ENCODE data around the gene ITGB5. TPM values are rescaled to one million over a fixed set of nuclear protein-coding genes. Genes with fewer than 3 reads are reported as not detected.
A peak's percentile ranks its signal among the peaks of the same experiment; 100 is the strongest.

Gene ITGB5
- total RNA-seq, 5 donors from 2014 or later (not counting 1 experiment from before 2014, with no cell fraction given), result 1.2 to 2.5 (median 1.7) TPM

- H3K4me3 ChIP-seq (ENCODE audit: control insufficient read depth in 1 of 2, extremely low read depth in 1 of 2, low read length in 1 of 2), result no peak overlapping the region
- peaks cover 0 to 7% of the 10 kb centered on the region in 2 experiments for H3K4me1 ChIP-seq (ENCODE audit: control insufficient read depth in 1 of 2, extremely low read depth in 1 of 2, insufficient read depth in 2 of 2, low read length in 2 of 2)
- Mint-ChIP-seq H3K9me3 (no peaks in the 10 kb centered on the region), H3K4me1 (peaks cover 4 to 7% (median 6%) of the 10 kb centered on the region in 3 donors), H3K27me3 (peaks cover 0 to 6% of the 10 kb centered on the region in 2 donors), H3K36me3 (no peaks in the 10 kb centered on the region), H3K27ac (no peak overlapping the region), H3K4me3 (no peak overlapping the region)
- peaks cover 0 to 26% of the 10 kb centered on the region in 2 experiments for H3K27me3 ChIP-seq (replicated peaks in 1 of 2; ENCODE audit: control insufficient read depth in 2 of 2, extremely low read depth in 1 of 2, insufficient read depth in 2 of 2, low read length in 1 of 2)
- no peaks in the 10 kb centered on the region for H3K36me3 ChIP-seq (ENCODE audit: control insufficient read depth in 2 of 2, extremely low read depth in 1 of 2, insufficient read depth in 1 of 2, low read length in 1 of 2)
- ChIA-PET POLR2A (no interaction called here), CTCF (interaction anchor here in 1 of 2 donors (6.6 kb wide), 1 partner anchor 138 kb away, joined by 89 read pairs; no protein-coding TSS in a partner anchor)
- H3K9me3 ChIP-seq, result no peaks in the 10 kb centered on the region
- DNase-seq, result no peak
- no peak for ATAC-seq (replicated peaks in 1 of 4)
- 84% methylated on average over 9 of the region's 15 CpGs for WGBS (ENCODE audit: insufficient coverage)
- H3K27ac ChIP-seq (ENCODE audit: low read length), result no peak overlapping the region
Measured at GRCh38 chr3:124763644-124764358, 123.4 kb downstream of the ITGB5 start.

- Mint-ChIP-seq H3K4me3 (no peak overlapping the region), H3K36me3 (no peaks in the 10 kb centered on the region), H3K27ac (no peak overlapping the region), H3K4me1 (peaks cover 4 to 7% (median 6%) of the 10 kb centered on the region in 3 donors), H3K27me3 (peaks cover 0 to 6% of the 10 kb centered on the region in 2 donors), H3K9me3 (no peaks in the 10 kb centered on the region)
- Histone ChIP-seq H3K4me3 (ENCODE audit: control insufficient read depth in 1 of 2, extremely low read depth in 1 of 2, low read length in 1 of 2) (no peak overlapping the region), H3K27me3 (replicated peaks in 1 of 2; ENCODE audit: control insufficient read depth in 2 of 2, extremely low read depth in 1 of 2, insufficient read depth in 2 of 2, low read length in 1 of 2) (peaks cover 0 to 26% of the 10 kb centered on the region in 2 experiments), H3K27ac (ENCODE audit: low read length) (no peak overlapping the region), H3K36me3 (ENCODE audit: control insufficient read depth in 2 of 2, extremely low read depth in 1 of 2, insufficient read depth in 1 of 2, low read length in 1 of 2) (no peaks in the 10 kb centered on the region), H3K4me1 (ENCODE audit: control insufficient read depth in 1 of 2, extremely low read depth in 1 of 2, insufficient read depth in 2 of 2, low read length in 2 of 2) (peaks cover 0 to 7% of the 10 kb centered on the region in 2 experiments), H3K9me3 (no peaks in the 10 kb centered on the region)
- ChIA-PET POLR2A (no interaction called here), CTCF (interaction anchor here in 1 of 2 donors (6.6 kb wide), 1 partner anchor 138 kb away, joined by 89 read pairs; no protein-coding TSS in a partner anchor)
- no peak for DNase-seq
- no peak for ATAC-seq (replicated peaks in 1 of 4)
- WGBS (ENCODE audit: insufficient coverage), result 83% methylated on average over 7 of the region's 8 CpGs
Measured at GRCh38 chr3:124763206-124763605, 124.0 kb downstream of the ITGB5 start.

- Mint-ChIP-seq H3K4me1 (peaks cover 4 to 7% (median 6%) of the 10 kb centered on the region in 3 donors), H3K27me3 (peaks cover 0 to 4% of the 10 kb centered on the region in 2 donors), H3K36me3 (no peaks in the 10 kb centered on the region), H3K9me3 (no peaks in the 10 kb centered on the region), H3K27ac (no peak overlapping the region), H3K4me3 (no peak overlapping the region)
- peaks cover 0 to 23% of the 10 kb centered on the region in 2 experiments for H3K27me3 ChIP-seq (replicated peaks in 1 of 2; ENCODE audit: control insufficient read depth in 2 of 2, extremely low read depth in 1 of 2, insufficient read depth in 2 of 2, low read length in 1 of 2)
- no peak overlapping the region for H3K27ac ChIP-seq (ENCODE audit: low read length)
- 78% methylated on average over 4 of the region's 4 CpGs for WGBS (ENCODE audit: insufficient coverage)
- no peaks in the 10 kb centered on the region for H3K9me3 ChIP-seq
- peaks cover 0 to 7% of the 10 kb centered on the region in 2 experiments for H3K4me1 ChIP-seq (ENCODE audit: control insufficient read depth in 1 of 2, extremely low read depth in 1 of 2, insufficient read depth in 2 of 2, low read length in 2 of 2)
- no peak overlapping the region for H3K4me3 ChIP-seq (ENCODE audit: control insufficient read depth in 1 of 2, extremely low read depth in 1 of 2, low read length in 1 of 2)
- CTCF ChIA-PET, result interaction anchor here (0.6 to 6.6 kb wide), 5 partner anchors 16 to 636 kb away, joined by 3 to 89 read pairs (median 3); no protein-coding TSS in a partner anchor
- ATAC-seq (replicated peaks in 1 of 4) (no peak), DNase-seq (no peak)
- POLR2A ChIA-PET, result no interaction called here
- H3K36me3 ChIP-seq (ENCODE audit: control insufficient read depth in 2 of 2, extremely low read depth in 1 of 2, insufficient read depth in 1 of 2, low read length in 1 of 2), result no peaks in the 10 kb centered on the region
Measured at GRCh38 chr3:124762661-124763011, 124.5 kb downstream of the ITGB5 start.

GRCh38 chr3:124761935-124762660 is 125.1 kb downstream of the ITGB5 start:
- ChIA-PET POLR2A (no interaction called here), CTCF (interaction anchor here (0.6 to 6.6 kb wide), 13 partner anchors 10 to 825 kb away, joined by 3 to 89 read pairs (median 3); no protein-coding TSS in a partner anchor)
- DNase-seq, result no peak
- Histone ChIP-seq H3K27ac (ENCODE audit: low read length) (no peak overlapping the region), H3K36me3 (ENCODE audit: control insufficient read depth in 2 of 2, extremely low read depth in 1 of 2, insufficient read depth in 1 of 2, low read length in 1 of 2) (no peaks in the 10 kb centered on the region), H3K27me3 (replicated peaks in 1 of 2; ENCODE audit: control insufficient read depth in 2 of 2, extremely low read depth in 1 of 2, insufficient read depth in 2 of 2, low read length in 1 of 2) (peaks cover 0 to 20% of the 10 kb centered on the region in 2 experiments), H3K4me1 (ENCODE audit: control insufficient read depth in 1 of 2, extremely low read depth in 1 of 2, insufficient read depth in 2 of 2, low read length in 2 of 2) (peaks cover 0 to 7% of the 10 kb centered on the region in 2 experiments), H3K4me3 (ENCODE audit: control insufficient read depth in 1 of 2, extremely low read depth in 1 of 2, low read length in 1 of 2) (no peak overlapping the region), H3K9me3 (no peaks in the 10 kb centered on the region)
- Mint-ChIP-seq H3K27me3 (peaks cover 0 to 3% of the 10 kb centered on the region in 2 donors), H3K9me3 (no peaks in the 10 kb centered on the region), H3K4me1 (peaks cover 4 to 7% (median 6%) of the 10 kb centered on the region in 3 donors), H3K4me3 (no peak overlapping the region), H3K27ac (no peak overlapping the region), H3K36me3 (no peaks in the 10 kb centered on the region)
- ATAC-seq (replicated peaks in 1 of 4), result no peak
- WGBS (ENCODE audit: insufficient coverage), result no CpG with 5 or more reads among the region's 6 CpGs

- DNase-seq, result peak; percentile 38 to 87 (median 69)
- Histone ChIP-seq H3K4me1 (ENCODE audit: control insufficient read depth in 1 of 2, extremely low read depth in 1 of 2, insufficient read depth in 2 of 2, low read length in 2 of 2) (peaks cover 0 to 7% of the 10 kb centered on the region in 2 experiments), H3K9me3 (no peaks in the 10 kb centered on the region), H3K27ac (ENCODE audit: low read length) (no peak overlapping the region), H3K4me3 (ENCODE audit: control insufficient read depth in 1 of 2, extremely low read depth in 1 of 2, low read length in 1 of 2) (peak overlapping the region; percentile 10 to 19), H3K27me3 (replicated peaks in 1 of 2; ENCODE audit: control insufficient read depth in 2 of 2, extremely low read depth in 1 of 2, insufficient read depth in 2 of 2, low read length in 1 of 2) (peaks cover 0 to 16% of the 10 kb centered on the region in 2 experiments), H3K36me3 (ENCODE audit: control insufficient read depth in 2 of 2, extremely low read depth in 1 of 2, insufficient read depth in 1 of 2, low read length in 1 of 2) (no peaks in the 10 kb centered on the region)
- peaks cover 4 to 7% (median 6%) of the 10 kb centered on the region in 3 donors for H3K4me1 Mint-ChIP-seq
- no peaks in the 10 kb centered on the region for H3K36me3 Mint-ChIP-seq
- POLR2A ChIA-PET, result interaction anchor here in 1 of 2 donors (0.5 kb wide), 1 partner anchor 834 kb away, joined by 3 read pairs; the partner anchor contains the start of gene OSBPL11
- H3K4me3 Mint-ChIP-seq, result peak overlapping the region; percentile 34 to 53 (median 49)
- ATAC-seq (replicated peaks in 1 of 4), result peak; percentile 75 to 85 (median 82)
- H3K27me3 Mint-ChIP-seq, result peaks cover 0 to 2% of the 10 kb centered on the region in 2 donors
- WGBS (ENCODE audit: insufficient coverage), result 16% methylated on average over 11 of the region's 15 CpGs
- no peaks in the 10 kb centered on the region for H3K9me3 Mint-ChIP-seq
- no peak overlapping the region for H3K27ac Mint-ChIP-seq
- CTCF ChIA-PET, result interaction anchor here (0.5 to 6.6 kb wide), 25 partner anchors 9 to 1944 kb away, joined by 3 to 89 read pairs (median 4); no protein-coding TSS in a partner anchor
Measured at GRCh38 chr3:124761250-124761796, 125.8 kb downstream of the ITGB5 start.

- Mint-ChIP-seq H3K9me3 (no peaks in the 10 kb centered on the region), H3K27me3 (peaks cover 0 to 1% of the 10 kb centered on the region in 2 donors), H3K4me3 (no peak overlapping the region), H3K36me3 (no peaks in the 10 kb centered on the region), H3K27ac (no peak overlapping the region), H3K4me1 (peaks cover 4 to 7% (median 6%) of the 10 kb centered on the region in 3 donors)
- H3K36me3 ChIP-seq (ENCODE audit: control insufficient read depth in 2 of 2, extremely low read depth in 1 of 2, insufficient read depth in 1 of 2, low read length in 1 of 2), result no peaks in the 10 kb centered on the region
- peaks cover 0 to 7% of the 10 kb centered on the region in 2 experiments for H3K4me1 ChIP-seq (ENCODE audit: control insufficient read depth in 1 of 2, extremely low read depth in 1 of 2, insufficient read depth in 2 of 2, low read length in 2 of 2)
- H3K27me3 ChIP-seq (replicated peaks in 1 of 2; ENCODE audit: control insufficient read depth in 2 of 2, extremely low read depth in 1 of 2, insufficient read depth in 2 of 2, low read length in 1 of 2), result peaks cover 0 to 13% of the 10 kb centered on the region in 2 experiments
- ATAC-seq (replicated peaks in 1 of 4) (no peak), DNase-seq (no peak)
- 100% methylated on average over 1 of the region's 2 CpGs for WGBS (ENCODE audit: insufficient coverage)
- ChIA-PET CTCF (interaction anchor here (0.5 to 6.6 kb wide), 22 partner anchors 10 to 1177 kb away, joined by 3 to 89 read pairs (median 4); no protein-coding TSS in a partner anchor), POLR2A (interaction anchor here in 1 of 2 donors (0.7 kb wide), 1 partner anchor 26 kb away, joined by 3 read pairs; no protein-coding TSS in a partner anchor)
- H3K27ac ChIP-seq (ENCODE audit: low read length), result no peak overlapping the region
- H3K4me3 ChIP-seq (ENCODE audit: control insufficient read depth in 1 of 2, extremely low read depth in 1 of 2, low read length in 1 of 2), result no peak overlapping the region
- no peaks in the 10 kb centered on the region for H3K9me3 ChIP-seq
Measured at GRCh38 chr3:124760601-124761000, 126.6 kb downstream of the ITGB5 start.

Measured in T-cell (primary cell).